K562 (cell line): Measurements from ENCODE around the gene DTWD2. TPM values are rescaled to one million over a fixed set of nuclear protein-coding genes. Genes with fewer than 3 reads are reported as not detected.

Source experiments
- ATAC-seq: fragments of 200-7000 bp; cut with Tn5 transposase; 3 replicates; pipeline ENCODE4 v1.9.1; 2020; ENCODE audit warnings: moderate library complexity
- BruUV-seq: library from RNA; stranded (reverse); fragments of 400-500 nt; replicated peaks from 2 replicates; lab custom pipeline; 2021; lab: Mats Ljungman, UMichigan
- CTCF ChIA-PET: fragments of 300-600 bp; formaldehyde crosslinking; extraction: SDS; loops from one replicate; lab custom pipeline; 2021; ENCODE audit warnings: low intra/inter-chr PET ratio; lab: Yijun Ruan, JAX
- POLR2A ChIA-PET: fragments of 300-600, 350-650 bp; sonication (Branson Sonifier 250); formaldehyde crosslinking; extraction: SDS; loops from one replicate; lab custom pipeline; 2021; ENCODE audit warnings: antibody characterized with exemption, inconsistent platforms; lab: Yijun Ruan, JAX
- DNase-seq, 4 experiments: peaks; one replicate each; pipeline versions ENCODE4 v3.0.0 to v3.0.0-alpha.2; 2011 to 2018; ENCODE audit warnings: low spot score in 3 of 4, mixed read lengths in 3 of 4; ENCODE audit errors: extremely low read depth in 1 of 4
- FAIRE-seq: peaks from 2 replicates; lab custom pipeline; 2011; peaks lifted over from hg19 to GRCh38; lab: Jason Lieb, UNC
- H2AFZ ChIP-seq: 2 replicates; pipeline ENCODE4 v1.6.0; 2011; ENCODE audit warnings: low read depth, low read length, control low read depth, inconsistent platforms
- H3K27ac ChIP-seq: fragments of 200-600 bp; 3 replicates; pipeline ENCODE4 v1.8.0; 2011; ENCODE audit warnings: low read depth, mild to moderate bottlenecking, control low read depth, inconsistent platforms, low read length, moderate library complexity, mixed read lengths; ENCODE audit errors: extremely low read depth
- H3K27me3 ChIP-seq, 2 experiments: fragments of 300-600 bp in 1 of 2; 2 replicates in 1 of 2; 3 replicates in 1 of 2; pipeline versions ENCODE4 v1.6.0 to v1.8.0; 2011; ENCODE audit warnings: inconsistent platforms in 2 of 2, low read length in 2 of 2, mild to moderate bottlenecking in 1 of 2, mixed read lengths in 1 of 2, moderate library complexity in 1 of 2; ENCODE audit not compliant: control insufficient read depth in 2 of 2, insufficient read depth in 2 of 2
- H3K36me3 ChIP-seq: fragments of 300-600 bp; 3 replicates; pipeline ENCODE4 v1.8.0; 2011; ENCODE audit warnings: mild to moderate bottlenecking, low read length, inconsistent platforms; ENCODE audit not compliant: control insufficient read depth, insufficient read depth
- H3K4me1 ChIP-seq, 2 experiments: fragments of 200-600 bp in 1 of 2; replicated peaks in 1 of 2; 2 replicates in 1 of 2; 3 replicates in 1 of 2; pipeline versions ENCODE4 v1.5.1 to v1.8.0; 2011; ENCODE audit warnings: inconsistent platforms in 2 of 2, low read length in 2 of 2, mild to moderate bottlenecking in 1 of 2, mixed read lengths in 1 of 2, moderate library complexity in 1 of 2; ENCODE audit not compliant: control insufficient read depth in 2 of 2, insufficient read depth in 2 of 2
- H3K4me2 ChIP-seq: 2 replicates; pipeline ENCODE4 v1.6.1; 2011; ENCODE audit warnings: low read length, control low read depth, inconsistent platforms, mixed read lengths; ENCODE audit not compliant: insufficient read depth
- H3K4me3 ChIP-seq: fragments of 200-600 bp; sonication (generic), shearing (Covaris generic); 2 replicates; pipeline ENCODE4 v1.5.1; 2016; ENCODE audit warnings: control low read depth, inconsistent platforms
- H3K79me2 ChIP-seq: fragments of 200-600 bp; 3 replicates; pipeline ENCODE4 v1.8.0; 2011; ENCODE audit warnings: low read length, inconsistent platforms; ENCODE audit not compliant: control insufficient read depth, insufficient read depth
- H3K9ac ChIP-seq, 2 experiments: 2 replicates each; pipeline versions ENCODE4 v1.6.0 to v1.6.1; 2011; ENCODE audit warnings: low read depth in 2 of 2, low read length in 2 of 2, control low read depth in 1 of 2, inconsistent platforms in 1 of 2, mild to moderate bottlenecking in 1 of 2, mixed read lengths in 1 of 2; ENCODE audit not compliant: insufficient read depth in 1 of 2
- H3K9me1 ChIP-seq: one replicate; pipeline ENCODE4 v1.6.0; 2011; ENCODE audit warnings: inconsistent platforms, mild to moderate bottlenecking, low read length, moderate library complexity; ENCODE audit not compliant: control insufficient read depth, insufficient read depth
- H3K9me3 ChIP-seq: replicated peaks from 2 replicates; pipeline ENCODE4 v1.5.1; 2011; ENCODE audit warnings: low read depth, low read length, inconsistent platforms; ENCODE audit not compliant: control insufficient read depth, insufficient read depth
- H4K20me1 ChIP-seq: replicated peaks from 2 replicates; pipeline ENCODE4 v1.6.1; 2011; ENCODE audit warnings: low read length, inconsistent platforms, mixed read lengths; ENCODE audit not compliant: control insufficient read depth, insufficient read depth
- CBFA2T3 ChIP-seq: fragments of 450-650 bp; IDR thresholded peaks from 2 replicates; pipeline ENCODE4 v1.6.1; 2017
- CREB5 ChIP-seq: fragments of 250-450 bp; sonication (Bioruptor Pico); IDR thresholded peaks from 2 replicates; pipeline ENCODE4 v1.5.0; 2020; ENCODE audit warnings: mild to moderate bottlenecking
- EZH2 ChIP-seq: IDR thresholded peaks from 2 replicates; pipeline ENCODE4 v1.6.1; 2012; ENCODE audit warnings: low read depth, mild to moderate bottlenecking, inconsistent platforms, low read length, borderline replicate concordance
- GTF2B ChIP-seq: IDR thresholded peaks from 2 replicates; pipeline ENCODE4 v1.6.1; 2011; ENCODE audit not compliant: insufficient read length; ENCODE audit errors: extremely low read depth
- JUND ChIP-seq, 2 experiments: IDR thresholded peaks; 2 replicates in 1 of 2; 3 replicates in 1 of 2; pipeline ENCODE4 v1.6.1; 2011; ENCODE audit warnings: borderline replicate concordance in 2 of 2, low read depth in 2 of 2, low read length in 2 of 2, improper control_type of control experiment in 1 of 2, missing biosample characterization in 1 of 2, missing genetic modification characterization in 1 of 2, missing genetic modification reagents in 1 of 2
- MAZ ChIP-seq, 2 experiments: fragments of 450-650 bp in 1 of 2; sonication (generic) in 1 of 2; formaldehyde crosslinking; IDR thresholded peaks in 1 of 2; conservative IDR thresholded peaks in 1 of 2; 2 replicates each; pipeline versions ENCODE4 v1.4.0 to v1.5.0; 2020; ENCODE audit warnings: mild to moderate bottlenecking in 1 of 2, missing genetic modification reagents in 1 of 2
- NFRKB ChIP-seq: fragments of 450-650 bp; IDR thresholded peaks from 2 replicates; pipeline ENCODE4 v1.6.1; 2016; ENCODE audit warnings: low read depth
- NFYB ChIP-seq: IDR thresholded peaks from 2 replicates; pipeline ENCODE4 v1.6.1; 2011; ENCODE audit warnings: mild to moderate bottlenecking, moderate library complexity; ENCODE audit not compliant: insufficient read length; ENCODE audit errors: extremely low read depth
- PTRF ChIP-seq: fragments of 450-650 bp; IDR thresholded peaks from 2 replicates; pipeline ENCODE4 v1.6.1; 2016; ENCODE audit warnings: mild to moderate bottlenecking, missing genetic modification characterization, missing compliant biosample characterization
- SMAD4 ChIP-seq: fragments of 250-450 bp; sonication (Bioruptor Pico); conservative IDR thresholded peaks from 2 replicates; pipeline ENCODE4 v1.8.0; 2021; ENCODE audit warnings: inconsistent platforms, mild to moderate bottlenecking, moderate library complexity
- SMARCC2 ChIP-seq: fragments of 450-650 bp; IDR thresholded peaks from 2 replicates; pipeline ENCODE4 v1.6.1; 2017; ENCODE audit warnings: antibody characterized with exemption, moderate library complexity, mild to moderate bottlenecking, low read depth
- ZBTB2 ChIP-seq: fragments of 450-650 bp; IDR thresholded peaks from 2 replicates; pipeline ENCODE4 v1.6.1; 2016; ENCODE audit warnings: antibody characterized with exemption
- ZNF707 ChIP-seq: fragments of 250-450 bp; sonication (Bioruptor Pico); conservative IDR thresholded peaks from 2 replicates; pipeline ENCODE4 v1.8.0; 2022; ENCODE audit warnings: inconsistent platforms, mild to moderate bottlenecking, moderate library complexity
- WGBS: fragments of 100-300 bp; shearing (Covaris generic); methylation state at CpG from one replicate; pipeline ENCODE4 v1.1.6; 2016; ENCODE audit warnings: low coverage, mixed read lengths; ENCODE audit not compliant: insufficient coverage; ENCODE audit errors: missing lambda C conversion rate; 5-methylcytosine and 5-hydroxymethylcytosine counted together
- in situ Hi-C: fragments of 300-500 bp; cut with MboI; formaldehyde crosslinking; loops from 4 replicates; pipeline ENCODE4 v1.15.0; 2018; ENCODE audit warnings: inconsistent platforms, mixed read lengths
- intact Hi-C: fragments of 100-400 bp; cut with micrococcal nuclease; formaldehyde crosslinking; loops from 2 replicates; pipeline ENCODE4 v1.14.2; 2022
- polyA plus RNA-seq, 8 experiments: library from polyadenylated mRNA; depleted of rRNA in 4 of 8; stranded (reverse) in 5 of 8; unstranded in 3 of 8; fragments of >200 nt; fragmentation: Nextera tagmentation in 2 of 8; fragmentation: Illumina TruSeq in 1 of 8; extraction: Ambion mirVana in 2 of 8; extraction: Trizol in 1 of 8; gene quantifications; 2 replicates each; pipeline versions ENCODE4 v1.2.1 to v1.2.3, GENCODE V29; 2011 to 2014; ENCODE audit warnings: inconsistent platforms in 1 of 8, missing spikeins in 1 of 8
- total RNA-seq, 7 experiments: library from RNA; depleted of rRNA in 6 of 7; stranded (reverse); fragments of >200 nt in 6 of 7; fragmentation: Illumina TruSeq in 2 of 7; extraction: Trizol in 2 of 7; gene quantifications; 2 replicates each; pipeline versions ENCODE4 v1.2.1 to v1.2.3, GENCODE V29; 2011 to 2021; ENCODE audit warnings: low replicate concordance in 1 of 7
- TF ChIP-seq, protein P1 (sequence below): fragments of 200-800 bp; sonication (Bioruptor generic); IDR thresholded peaks from 2 replicates; pipeline ENCODE4 v1.6.1; 2017; ENCODE audit warnings: missing genetic modification characterization, missing compliant biosample characterization

Gene DTWD2
- total and polyA plus RNA-seq, 9 of the 15 experiments (the other 6 are each of a cell fraction or from before 2014, with no cell fraction given), result 0.99 to 10.8 (median 4.1) TPM

DNA sequence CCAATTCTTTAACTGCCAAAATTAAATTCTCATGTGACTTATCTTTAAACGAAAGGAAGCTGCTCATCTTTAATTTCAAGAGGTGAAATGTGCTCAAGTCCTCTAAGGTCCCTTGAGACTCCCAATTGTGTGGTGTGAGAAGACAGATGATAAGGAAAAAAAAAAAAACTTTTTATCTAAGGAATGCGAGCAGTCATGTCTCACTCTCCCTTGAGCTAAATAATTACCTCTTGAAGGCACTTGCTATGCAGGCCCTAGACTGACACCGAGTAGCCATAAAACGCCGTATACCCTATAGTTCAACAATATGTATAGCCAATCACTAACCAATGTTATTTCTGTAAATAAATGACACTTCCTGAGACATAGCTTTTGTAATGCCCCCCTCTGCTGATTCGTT is 1.5 kb upstream of the DTWD2 start (continued):
- TF ChIP-seq SMAD4, result 0 out of 2 replicates have a peak, but pooled peaks have one; percentile 45
- TF ChIP-seq JUND (IDR thresholded peaks at IDR 0.05; ENCODE audit: borderline replicate concordance, low read depth, low read length), result no peak
- TF ChIP-seq JUND (tag; IDR thresholded peaks at IDR 0.05; ENCODE audit: borderline replicate concordance, low read depth, low read length), result 0 out of 3 replicates have a peak, but pooled peaks have one; percentile 19
- TF ChIP-seq, protein P1, sequence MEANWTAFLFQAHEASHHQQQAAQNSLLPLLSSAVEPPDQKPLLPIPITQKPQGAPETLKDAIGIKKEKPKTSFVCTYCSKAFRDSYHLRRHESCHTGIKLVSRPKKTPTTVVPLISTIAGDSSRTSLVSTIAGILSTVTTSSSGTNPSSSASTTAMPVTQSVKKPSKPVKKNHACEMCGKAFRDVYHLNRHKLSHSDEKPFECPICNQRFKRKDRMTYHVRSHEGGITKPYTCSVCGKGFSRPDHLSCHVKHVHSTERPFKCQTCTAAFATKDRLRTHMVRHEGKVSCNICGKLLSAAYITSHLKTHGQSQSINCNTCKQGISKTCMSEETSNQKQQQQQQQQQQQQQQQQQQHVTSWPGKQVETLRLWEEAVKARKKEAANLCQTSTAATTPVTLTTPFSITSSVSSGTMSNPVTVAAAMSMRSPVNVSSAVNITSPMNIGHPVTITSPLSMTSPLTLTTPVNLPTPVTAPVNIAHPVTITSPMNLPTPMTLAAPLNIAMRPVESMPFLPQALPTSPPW (CRISPR knock-in tag), result no peak
- peak; percentile 28; the same call in 1 of the 2 replicates for TF ChIP-seq CBFA2T3
- TF ChIP-seq MAZ (CRISPR knock-in tag; conservative IDR thresholded peaks at IDR 0.05 in 1 of 2, IDR thresholded peaks at IDR 0.05 in 1 of 2), result peak in 1 of 2 experiments; percentile 32; a peak in 1 of 4 replicates

- Histone ChIP-seq H3K4me1 (peaks cover 13 to 27% of the 10 kb centered on the region in 2 experiments; a peak in 4 of 5 replicates), H3K27me3 (no peaks in the 10 kb centered on the region), H3K9me3 (no peaks in the 10 kb centered on the region), H3K9me1 (no peaks in the 10 kb centered on the region), H3K36me3 (no peaks in the 10 kb centered on the region), H3K4me2 (peak overlapping the region; percentile 86), H3K79me2 (no peaks in the 10 kb centered on the region; the same call in 2 of the 3 replicates), H4K20me1 (no peaks in the 10 kb centered on the region), H2AFZ (peak overlapping the region; percentile 89), H3K4me3 (peak overlapping the region; percentile 98), H3K9ac (peak overlapping the region; percentile 78 to 94; a peak in 3 of 4 replicates), H3K27ac (peak overlapping the region; percentile 92)
- intact Hi-C loops, result loop anchor here (1.0 to 5.0 kb wide), 5 partner anchors 81 to 446 kb away; no protein-coding TSS in a partner anchor
- CTCF ChIA-PET, result interaction anchor here (0.9 to 2.1 kb wide), 4 partner anchors 33 to 447 kb away, joined by 3 to 26 read pairs (median 6); no protein-coding TSS in a partner anchor
- FAIRE-seq (no peak), DNase-seq (no peak), ATAC-seq (peak; percentile 1; the same call in 2 of the 3 replicates)
- POLR2A ChIA-PET, result interaction anchor here (0.6 to 1.3 kb wide), 4 partner anchors 105 to 459 kb away, joined by 3 read pairs; no protein-coding TSS in a partner anchor
- 2% methylated on average over 9 of the region's 9 CpGs for WGBS
- in situ Hi-C loops, result loop anchor here (5.0 to 25.0 kb wide), 2 partner anchors 423 to 748 kb away; no protein-coding TSS in a partner anchor
- TSS peak; percentile 93 for BruUV-seq
- TF ChIP-seq CREB5 (CRISPR knock-in tag) (no peak), NFYB (no peak), ZBTB2 (0 out of 2 replicates have a peak, but pooled peaks have one; percentile 5), ZNF707 (CRISPR knock-in tag) (no peak), PTRF (tag) (no peak), EZH2 (no peak), SMARCC2 (no peak), GTF2B (no peak), NFRKB (0 out of 2 replicates have a peak, but pooled peaks have one; percentile 3)
Observed at GRCh38 chr5:118988866-118989180, 476 bp upstream of the DTWD2 start.
